GM12878 (cell line): ENCODE measurements around the gene ACADVL. TPM values are rescaled to one million over a fixed set of nuclear protein-coding genes. Genes with fewer than 3 reads are reported as not detected.

ENCODE experiments used
- ATAC-seq: fragments of 200-7000 bp; cut with Tn5 transposase; 3 replicates; pipeline ENCODE4 v1.9.1; 2020; ENCODE audit warnings: mild to moderate bottlenecking, moderate library complexity
- BruUV-seq: library from RNA; stranded (reverse); fragments of 400-500 nt; replicated peaks from 2 replicates; lab custom pipeline; 2021; lab: Mats Ljungman, UMichigan
- CTCF ChIA-PET: fragments of 300-600 bp; sonication (Branson Sonifier 250); formaldehyde crosslinking; extraction: SDS; loops from one replicate; lab custom pipeline; 2021; ENCODE audit warnings: inconsistent platforms; lab: Yijun Ruan, JAX
- POLR2A ChIA-PET: fragments of 350-600 bp; formaldehyde crosslinking; extraction: SDS; loops from one replicate; lab custom pipeline; 2021; ENCODE audit warnings: inconsistent platforms; lab: Charles Lee
- RAD21 ChIA-PET: fragments of 300-600 bp; sonication (Branson Sonifier 250); formaldehyde crosslinking; loops from one replicate; lab custom pipeline; 2023; ENCODE audit warnings: antibody characterized with exemption; ENCODE audit not compliant: unreplicated experiment; lab: Charles Lee
- SMC1A ChIA-PET: fragments of 300-600 bp; sonication (Branson Sonifier 250); formaldehyde crosslinking; loops from one replicate; lab custom pipeline; 2023; ENCODE audit not compliant: unreplicated experiment, uncharacterized antibody; lab: Charles Lee
- DNase-seq: peaks from one replicate; pipeline ENCODE4 v3.0.0-alpha.2; 2011; ENCODE audit warnings: low read depth, low spot score
- FAIRE-seq: peaks from 3 replicates; lab custom pipeline; 2011; peaks lifted over from hg19 to GRCh38; lab: Jason Lieb, UNC
- H2AFZ ChIP-seq: 2 replicates; pipeline ENCODE4 v1.6.0; 2011; ENCODE audit warnings: low read depth, low read length, control low read depth; ENCODE audit not compliant: control insufficient read depth
- H3K27ac ChIP-seq: 2 replicates; pipeline ENCODE4 v1.5.1; 2011; ENCODE audit warnings: control low read depth; ENCODE audit not compliant: control insufficient read depth, insufficient read depth
- H3K27me3 ChIP-seq, 2 experiments: replicated peaks in 1 of 2; 2 replicates each; pipeline versions ENCODE4 v1.6.0 to v1.6.1; 2011; ENCODE audit warnings: low read length in 1 of 2; ENCODE audit not compliant: control insufficient read depth in 2 of 2, insufficient read depth in 2 of 2
- H3K36me3 ChIP-seq, 2 experiments: 2 replicates each; pipeline ENCODE4 v1.5.1; 2011; ENCODE audit warnings: low read length in 1 of 2; ENCODE audit not compliant: control insufficient read depth in 2 of 2, insufficient read depth in 2 of 2
- H3K4me1 ChIP-seq: 2 replicates; pipeline ENCODE4 v1.6.1; 2011; ENCODE audit warnings: mild to moderate bottlenecking, low read length, moderate library complexity, mixed read lengths; ENCODE audit not compliant: control insufficient read depth, insufficient read depth
- H3K4me2 ChIP-seq: 2 replicates; pipeline ENCODE4 v1.6.0; 2011; ENCODE audit warnings: control low read depth; ENCODE audit not compliant: control insufficient read depth, insufficient read depth
- H3K4me3 ChIP-seq: fragments of 200-600 bp; sonication (generic); 2 replicates; pipeline ENCODE4 v1.5.1; 2016
- H3K79me2 ChIP-seq: 2 replicates; pipeline ENCODE4 v1.6.0; 2011; ENCODE audit warnings: low read length; ENCODE audit not compliant: control insufficient read depth, insufficient read depth
- H3K9ac ChIP-seq: 2 replicates; pipeline ENCODE4 v1.8.0; 2011; ENCODE audit warnings: low read length, control low read depth, mixed read lengths; ENCODE audit not compliant: control insufficient read depth, insufficient read depth
- H3K9me3 ChIP-seq: replicated peaks from 3 replicates; pipeline ENCODE4 v1.5.1; 2011; ENCODE audit warnings: mild to moderate bottlenecking, low read length; ENCODE audit not compliant: control insufficient read depth, insufficient read depth
- H4K20me1 ChIP-seq: 2 replicates; pipeline ENCODE4 v1.6.0; 2011; ENCODE audit not compliant: control insufficient read depth, insufficient read depth
- CBFB ChIP-seq: IDR thresholded peaks from 2 replicates; pipeline ENCODE4 v1.6.1; 2016; ENCODE audit warnings: antibody characterized with exemption, low read depth
- CHD2 ChIP-seq: IDR thresholded peaks from 2 replicates; pipeline ENCODE4 v1.6.1; 2011; ENCODE audit warnings: low read depth, low read length, improper control_type of control experiment, borderline replicate concordance
- GATAD2B ChIP-seq: fragments of 450-650 bp; conservative IDR thresholded peaks from 2 replicates; pipeline ENCODE4 v1.6.1; 2017; ENCODE audit warnings: low read depth, mild to moderate bottlenecking, moderate library complexity
- KLF5 ChIP-seq: fragments of 450-650 bp; IDR thresholded peaks from 2 replicates; pipeline ENCODE4 v1.6.1; 2014; ENCODE audit warnings: mild to moderate bottlenecking; ENCODE audit not compliant: partially characterized antibody
- RAD21 ChIP-seq: IDR thresholded peaks from 2 replicates; pipeline ENCODE4 v1.6.1; 2011; ENCODE audit warnings: mild to moderate bottlenecking, low read depth, low read length, moderate library complexity; ENCODE audit not compliant: insufficient read depth
- SP1 ChIP-seq: IDR thresholded peaks from one replicate; pipeline ENCODE4 v1.6.1; 2011; ENCODE audit warnings: low read depth, low read length
- SREBF2 ChIP-seq: IDR thresholded peaks from 2 replicates; pipeline ENCODE4 v1.6.1; 2012; ENCODE audit warnings: mild to moderate bottlenecking, low read length
- SRF ChIP-seq, 2 experiments: IDR thresholded peaks; 2 replicates each; pipeline ENCODE4 v1.6.1; 2011; ENCODE audit warnings: low read depth in 2 of 2, low read length in 2 of 2, mild to moderate bottlenecking in 1 of 2, moderate library complexity in 1 of 2
- ZSCAN29 ChIP-seq: fragments of 450-650 bp; IDR thresholded peaks from 2 replicates; pipeline ENCODE4 v1.6.1; 2017; ENCODE audit warnings: mild to moderate bottlenecking, moderate library complexity
- WGBS: methylation state at CpG from one replicate; pipeline ENCODE4 v1.1.6; 2016; ENCODE audit warnings: low lambda C conversion rate; ENCODE audit not compliant: insufficient replicate concordance, insufficient coverage; ENCODE audit errors: missing lambda C conversion rate; 5-methylcytosine and 5-hydroxymethylcytosine counted together
- in situ Hi-C: fragments of 300-500 bp; cut with MboI; formaldehyde crosslinking; loops from 9 replicates; pipeline ENCODE4 v1.14.3; 2018; ENCODE audit warnings: mixed read lengths
- intact Hi-C: fragments of 100-400 bp; cut with micrococcal nuclease; formaldehyde crosslinking; loops from one replicate; pipeline ENCODE4 v1.14.2; 2022; ENCODE audit not compliant: unreplicated experiment
- polyA plus RNA-seq, 11 experiments: library from polyadenylated mRNA; depleted of rRNA in 4 of 11; unstranded in 6 of 11; stranded (reverse) in 5 of 11; fragments of >200 nt; fragmentation: Nextera tagmentation in 4 of 11; fragmentation: Illumina TruSeq in 1 of 11; extraction: Ambion mirVana in 4 of 11; extraction: Trizol in 1 of 11; gene quantifications; 1 replicate in 1 of 11; 2 replicates in 10 of 11; pipeline versions ENCODE4 v1.2.1 to v1.2.3, GENCODE V29; 2011 to 2016; ENCODE audit warnings: inconsistent platforms in 2 of 11, missing spikeins in 2 of 11, low read depth in 1 of 11
- total RNA-seq, 4 experiments: library from RNA; depleted of rRNA in 3 of 4; stranded (reverse); fragments of >200 nt in 3 of 4; fragmentation: Illumina TruSeq in 1 of 4; extraction: Trizol in 1 of 4; gene quantifications; 2 replicates each; pipeline versions ENCODE4 v1.2.1 to v1.2.3, GENCODE V29; 2013 to 2021
- TF ChIP-seq, protein P1 (sequence below): fragments of 450-650 bp; IDR thresholded peaks from 2 replicates; pipeline ENCODE4 v1.6.1; 2017; ENCODE audit warnings: mild to moderate bottlenecking, low read depth, inconsistent platforms; ENCODE audit not compliant: poor library complexity, severe bottlenecking
- TF ChIP-seq, protein P2 (sequence below): fragments of 450-650 bp; IDR thresholded peaks from 2 replicates; pipeline ENCODE4 v1.6.1; 2017; ENCODE audit warnings: antibody characterized with exemption, mild to moderate bottlenecking, moderate library complexity
- TF ChIP-seq, protein P3 (sequence below): fragments of 450-650 bp; IDR thresholded peaks from 2 replicates; pipeline ENCODE4 v1.6.1; 2018; ENCODE audit warnings: borderline replicate concordance, mild to moderate bottlenecking; ENCODE audit not compliant: partially characterized antibody

The ACADVL gene
- total and polyA plus RNA-seq, 10 of the 15 experiments (the other 5 are each of a cell fraction or from before 2014, with no cell fraction given), result 25.4 to 232 (median 180) TPM

DNA sequence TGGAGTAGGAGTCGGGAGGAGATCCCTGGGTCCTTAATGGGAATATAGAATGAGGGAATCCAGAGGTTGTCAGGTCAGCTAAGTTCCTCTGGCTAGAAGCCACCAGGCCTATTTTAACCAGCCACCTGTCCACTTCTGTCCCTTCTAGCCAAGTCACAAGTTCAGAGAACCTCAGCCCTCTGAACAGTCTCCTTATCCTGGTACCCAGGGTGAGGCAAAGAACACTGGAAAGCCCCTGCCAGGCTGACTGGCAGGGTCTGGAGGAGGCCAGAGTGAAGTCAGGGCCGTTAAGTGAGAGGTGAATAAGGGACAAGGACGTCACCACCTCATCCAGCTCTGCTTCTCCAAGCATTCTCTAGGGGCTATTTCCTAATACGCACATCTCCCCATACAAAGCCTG is 29.1 kb downstream of the ACADVL start:
- Histone ChIP-seq H3K4me3 (peak overlapping the region; percentile 90), H3K27me3 (no peaks in the 10 kb centered on the region), H2AFZ (no peak overlapping the region), H3K27ac (peak overlapping the region; percentile 87), H3K4me2 (peak overlapping the region; percentile 89), H4K20me1 (no peaks in the 10 kb centered on the region), H3K79me2 (peaks cover 60% of the 10 kb centered on the region), H3K9ac (peak overlapping the region; percentile 91), H3K36me3 (peaks cover 8 to 19% of the 10 kb centered on the region in 2 experiments; a peak in 3 of 4 replicates), H3K9me3 (no peaks in the 10 kb centered on the region), H3K4me1 (peaks cover 10% of the 10 kb centered on the region)
- SMC1A ChIA-PET, result interaction anchor here (1.2 to 3.6 kb wide), 3 partner anchors 8 to 28 kb away, joined by 5 to 26 read pairs (median 16); partner anchors contain the start of genes ACADVL, GABARAP and PHF23
- intact Hi-C loops, result no loop called here
- CTCF ChIA-PET, result interaction anchor here (1.0 to 3.2 kb wide), 4 partner anchors 9 to 49 kb away, joined by 3 to 18 read pairs (median 8); partner anchors contain the start of genes ACADVL, DLG4 and PHF23
- RAD21 ChIA-PET, result interaction anchor here (1.2 kb wide), 2 partner anchors 8 to 634 kb away, joined by 3 to 9 read pairs; no protein-coding TSS in a partner anchor
- ATAC-seq, result no peak
- TF ChIP-seq CBFB (no peak), KLF5 (no peak), RAD21 (no peak), SREBF2 (no peak), SP1 (no peak), SRF (IDR thresholded peaks at IDR 0.05; ENCODE audit: low read depth in 2 of 2, low read length in 2 of 2) (no peak), CHD2 (no peak), GATAD2B (no peak), ZSCAN29 (no peak)
- TF ChIP-seq, protein P1, sequence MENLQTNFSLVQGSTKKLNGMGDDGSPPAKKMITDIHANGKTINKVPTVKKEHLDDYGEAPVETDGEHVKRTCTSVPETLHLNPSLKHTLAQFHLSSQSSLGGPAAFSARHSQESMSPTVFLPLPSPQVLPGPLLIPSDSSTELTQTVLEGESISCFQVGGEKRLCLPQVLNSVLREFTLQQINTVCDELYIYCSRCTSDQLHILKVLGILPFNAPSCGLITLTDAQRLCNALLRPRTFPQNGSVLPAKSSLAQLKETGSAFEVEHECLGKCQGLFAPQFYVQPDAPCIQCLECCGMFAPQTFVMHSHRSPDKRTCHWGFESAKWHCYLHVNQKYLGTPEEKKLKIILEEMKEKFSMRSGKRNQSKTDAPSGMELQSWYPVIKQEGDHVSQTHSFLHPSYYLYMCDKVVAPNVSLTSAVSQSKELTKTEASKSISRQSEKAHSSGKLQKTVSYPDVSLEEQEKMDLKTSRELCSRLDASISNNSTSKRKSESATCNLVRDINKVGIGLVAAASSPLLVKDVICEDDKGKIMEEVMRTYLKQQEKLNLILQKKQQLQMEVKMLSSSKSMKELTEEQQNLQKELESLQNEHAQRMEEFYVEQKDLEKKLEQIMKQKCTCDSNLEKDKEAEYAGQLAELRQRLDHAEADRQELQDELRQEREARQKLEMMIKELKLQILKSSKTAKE, result no peak
- TF ChIP-seq, protein P2, sequence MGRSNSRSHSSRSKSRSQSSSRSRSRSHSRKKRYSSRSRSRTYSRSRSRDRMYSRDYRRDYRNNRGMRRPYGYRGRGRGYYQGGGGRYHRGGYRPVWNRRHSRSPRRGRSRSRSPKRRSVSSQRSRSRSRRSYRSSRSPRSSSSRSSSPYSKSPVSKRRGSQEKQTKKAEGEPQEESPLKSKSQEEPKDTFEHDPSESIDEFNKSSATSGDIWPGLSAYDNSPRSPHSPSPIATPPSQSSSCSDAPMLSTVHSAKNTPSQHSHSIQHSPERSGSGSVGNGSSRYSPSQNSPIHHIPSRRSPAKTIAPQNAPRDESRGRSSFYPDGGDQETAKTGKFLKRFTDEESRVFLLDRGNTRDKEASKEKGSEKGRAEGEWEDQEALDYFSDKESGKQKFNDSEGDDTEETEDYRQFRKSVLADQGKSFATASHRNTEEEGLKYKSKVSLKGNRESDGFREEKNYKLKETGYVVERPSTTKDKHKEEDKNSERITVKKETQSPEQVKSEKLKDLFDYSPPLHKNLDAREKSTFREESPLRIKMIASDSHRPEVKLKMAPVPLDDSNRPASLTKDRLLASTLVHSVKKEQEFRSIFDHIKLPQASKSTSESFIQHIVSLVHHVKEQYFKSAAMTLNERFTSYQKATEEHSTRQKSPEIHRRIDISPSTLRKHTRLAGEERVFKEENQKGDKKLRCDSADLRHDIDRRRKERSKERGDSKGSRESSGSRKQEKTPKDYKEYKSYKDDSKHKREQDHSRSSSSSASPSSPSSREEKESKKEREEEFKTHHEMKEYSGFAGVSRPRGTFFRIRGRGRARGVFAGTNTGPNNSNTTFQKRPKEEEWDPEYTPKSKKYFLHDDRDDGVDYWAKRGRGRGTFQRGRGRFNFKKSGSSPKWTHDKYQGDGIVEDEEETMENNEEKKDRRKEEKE, result no peak
- TF ChIP-seq, protein P3, sequence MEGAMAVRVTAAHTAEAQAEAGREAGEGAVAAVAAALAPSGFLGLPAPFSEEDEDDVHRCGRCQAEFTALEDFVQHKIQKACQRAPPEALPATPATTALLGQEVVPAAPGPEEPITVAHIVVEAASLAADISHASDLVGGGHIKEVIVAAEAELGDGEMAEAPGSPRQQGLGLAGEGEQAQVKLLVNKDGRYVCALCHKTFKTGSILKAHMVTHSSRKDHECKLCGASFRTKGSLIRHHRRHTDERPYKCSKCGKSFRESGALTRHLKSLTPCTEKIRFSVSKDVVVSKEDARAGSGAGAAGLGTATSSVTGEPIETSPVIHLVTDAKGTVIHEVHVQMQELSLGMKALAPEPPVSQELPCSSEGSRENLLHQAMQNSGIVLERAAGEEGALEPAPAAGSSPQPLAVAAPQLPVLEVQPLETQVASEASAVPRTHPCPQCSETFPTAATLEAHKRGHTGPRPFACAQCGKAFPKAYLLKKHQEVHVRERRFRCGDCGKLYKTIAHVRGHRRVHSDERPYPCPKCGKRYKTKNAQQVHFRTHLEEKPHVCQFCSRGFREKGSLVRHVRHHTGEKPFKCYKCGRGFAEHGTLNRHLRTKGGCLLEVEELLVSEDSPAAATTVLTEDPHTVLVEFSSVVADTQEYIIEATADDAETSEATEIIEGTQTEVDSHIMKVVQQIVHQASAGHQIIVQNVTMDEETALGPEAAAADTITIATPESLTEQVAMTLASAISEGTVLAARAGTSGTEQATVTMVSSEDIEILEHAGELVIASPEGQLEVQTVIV, result no peak
- no peak for DNase-seq
- WGBS, result 64% methylated on average over 4 of the region's 4 CpGs
- POLR2A ChIA-PET, result interaction anchor here (1.1 to 4.4 kb wide), 5 partner anchors 9 to 81 kb away, joined by 4 to 99 read pairs (median 7); partner anchors contain the start of genes ACADVL, DLG4, DVL2 and GABARAP
- no TSS peak for BruUV-seq
- in situ Hi-C loops, result no loop called here
- FAIRE-seq, result no peak
